ENCODE data around the gene TRIM43.
"Not testable (repeated sequence)": the region's sequence is repeated elsewhere in the genome, so short reads cannot be mapped to it uniquely, and the experiment has no call there.

Gene TRIM43

DNA sequence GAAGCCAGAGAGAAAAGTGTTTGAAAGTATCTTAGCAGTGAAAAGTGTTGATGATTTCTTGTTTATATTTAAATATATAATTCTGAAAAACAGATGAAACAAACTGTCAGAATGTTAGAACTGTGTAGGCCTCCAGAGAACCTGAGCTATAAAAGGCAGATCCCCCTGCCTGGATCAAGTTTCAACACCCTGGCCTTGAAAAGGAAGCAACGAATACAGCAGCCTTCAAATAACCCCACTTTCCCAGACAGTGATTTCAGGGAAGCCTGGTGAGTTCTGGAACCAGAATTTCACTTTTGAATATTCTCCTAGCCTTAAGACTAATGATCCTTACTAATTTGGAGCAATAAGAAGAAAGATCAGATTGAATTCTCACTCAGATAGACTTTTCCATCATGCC is 13.3 kb upstream of the TRIM43 start:
- ChIA-PET POLR2A (no interaction called here), CTCF (no interaction called here)
- Histone ChIP-seq H3K4me1 (ENCODE audit: control extremely low read depth in 1 of 4, control insufficient read depth in 4 of 4, insufficient read depth in 4 of 4, low read length in 3 of 4) (no peaks in the 10 kb centered on the region), H3K27me3 (replicated peaks in 2 of 5; ENCODE audit: control insufficient read depth in 4 of 5, insufficient read depth in 5 of 5, low read length in 4 of 5) (no peaks in the 10 kb centered on the region), H3K9me3 (ENCODE audit: control extremely low read depth in 1 of 5, control insufficient read depth in 4 of 5, insufficient read depth in 2 of 5, low read depth in 1 of 5, low read length in 4 of 5) (no peaks in the 10 kb centered on the region), H3K27ac (ENCODE audit: insufficient read depth in 1 of 2, low read depth in 1 of 2, low read length in 2 of 2, poor library complexity in 1 of 2, severe bottlenecking in 2 of 2) (no peak overlapping the region), H3K36me3 (ENCODE audit: control insufficient read depth in 4 of 4, insufficient read depth in 4 of 4, low read length in 3 of 4) (no peaks in the 10 kb centered on the region), H3K4me3 (ENCODE audit: control insufficient read depth in 1 of 7, extremely low read depth in 1 of 7, insufficient read depth in 4 of 7, low read depth in 2 of 7, low read length in 6 of 7) (no peak overlapping the region)
- DNase-seq: no peak
- 67% methylated on average over 1 of the region's 1 CpG for WGBS (ENCODE audit: insufficient coverage)

DNA sequence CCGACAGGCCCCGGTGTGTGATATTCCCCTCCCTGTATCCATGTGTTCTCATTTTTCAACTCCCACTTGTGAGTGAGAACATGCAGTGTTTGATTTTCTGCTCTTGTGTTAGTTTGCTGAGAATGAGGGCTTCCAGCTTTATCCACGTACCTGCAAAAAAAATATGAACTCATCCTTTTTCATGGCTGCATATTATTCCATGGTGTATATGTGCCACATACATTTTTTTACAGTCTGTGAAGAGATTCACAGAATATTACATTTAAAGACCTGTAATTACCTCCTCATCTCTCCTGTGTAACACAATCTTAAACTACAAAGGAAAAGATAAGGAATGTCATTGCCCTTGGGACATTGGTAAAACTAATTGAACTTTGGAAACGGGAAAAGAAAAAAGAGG is 8.3 kb upstream of the TRIM43 start:
- DNase-seq; POLR2A ChIA-PET; H3K9me3 ChIP-seq (ENCODE audit: control extremely low read depth in 1 of 5, control insufficient read depth in 4 of 5, insufficient read depth in 2 of 5, low read depth in 1 of 5, low read length in 4 of 5): not testable (repeated sequence)

DNA sequence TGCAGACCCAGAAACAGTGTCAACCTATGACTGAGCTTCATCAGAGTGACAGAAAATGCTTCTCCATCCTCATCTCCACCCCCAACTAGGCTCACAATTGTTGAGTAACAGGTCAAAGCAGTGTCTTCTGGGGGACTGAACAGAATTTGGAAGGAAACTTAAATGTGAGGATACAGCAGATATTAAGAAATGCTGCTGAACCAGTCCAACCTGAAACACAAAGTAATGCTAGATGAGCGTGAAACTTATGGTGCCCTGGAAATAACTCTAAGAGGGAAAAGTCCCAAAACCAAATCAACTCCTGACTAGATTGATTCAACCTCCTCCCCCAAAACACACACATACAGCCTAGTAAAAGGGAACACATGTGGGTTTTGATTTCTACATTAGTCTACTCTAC is 7.5 kb upstream of the TRIM43 start:
- H3K4me3 ChIP-seq (ENCODE audit: control insufficient read depth in 1 of 7, extremely low read depth in 1 of 7, insufficient read depth in 4 of 7, low read depth in 2 of 7, low read length in 6 of 7); H3K27ac ChIP-seq (ENCODE audit: insufficient read depth in 1 of 2, low read depth in 1 of 2, low read length in 2 of 2, poor library complexity in 1 of 2, severe bottlenecking in 2 of 2); POLR2A ChIA-PET; H3K4me1 ChIP-seq (ENCODE audit: control extremely low read depth in 1 of 4, control insufficient read depth in 4 of 4, insufficient read depth in 4 of 4, low read length in 3 of 4); CTCF ChIA-PET; H3K27me3 ChIP-seq (replicated peaks in 2 of 5; ENCODE audit: control insufficient read depth in 4 of 5, insufficient read depth in 5 of 5, low read length in 4 of 5); H3K9me3 ChIP-seq (ENCODE audit: control extremely low read depth in 1 of 5, control insufficient read depth in 4 of 5, insufficient read depth in 2 of 5, low read depth in 1 of 5, low read length in 4 of 5); DNase-seq; H3K36me3 ChIP-seq (ENCODE audit: control insufficient read depth in 4 of 4, insufficient read depth in 4 of 4, low read length in 3 of 4): not testable (repeated sequence)
- no CpG with 5 or more reads among the region's 1 CpG for WGBS (ENCODE audit: insufficient coverage)

More for the DNA sequence above, 8.3 kb upstream of the TRIM43 start:
- H3K27ac ChIP-seq (ENCODE audit: insufficient read depth in 1 of 2, low read depth in 1 of 2, low read length in 2 of 2, poor library complexity in 1 of 2, severe bottlenecking in 2 of 2); H3K4me3 ChIP-seq (ENCODE audit: control insufficient read depth in 1 of 7, extremely low read depth in 1 of 7, insufficient read depth in 4 of 7, low read depth in 2 of 7, low read length in 6 of 7); H3K4me1 ChIP-seq (ENCODE audit: control extremely low read depth in 1 of 4, control insufficient read depth in 4 of 4, insufficient read depth in 4 of 4, low read length in 3 of 4); H3K36me3 ChIP-seq (ENCODE audit: control insufficient read depth in 4 of 4, insufficient read depth in 4 of 4, low read length in 3 of 4); H3K27me3 ChIP-seq (replicated peaks in 2 of 5; ENCODE audit: control insufficient read depth in 4 of 5, insufficient read depth in 5 of 5, low read length in 4 of 5); CTCF ChIA-PET: not testable (repeated sequence)
- 90% methylated on average over 2 of the region's 4 CpGs for WGBS (ENCODE audit: insufficient coverage)

DNA sequence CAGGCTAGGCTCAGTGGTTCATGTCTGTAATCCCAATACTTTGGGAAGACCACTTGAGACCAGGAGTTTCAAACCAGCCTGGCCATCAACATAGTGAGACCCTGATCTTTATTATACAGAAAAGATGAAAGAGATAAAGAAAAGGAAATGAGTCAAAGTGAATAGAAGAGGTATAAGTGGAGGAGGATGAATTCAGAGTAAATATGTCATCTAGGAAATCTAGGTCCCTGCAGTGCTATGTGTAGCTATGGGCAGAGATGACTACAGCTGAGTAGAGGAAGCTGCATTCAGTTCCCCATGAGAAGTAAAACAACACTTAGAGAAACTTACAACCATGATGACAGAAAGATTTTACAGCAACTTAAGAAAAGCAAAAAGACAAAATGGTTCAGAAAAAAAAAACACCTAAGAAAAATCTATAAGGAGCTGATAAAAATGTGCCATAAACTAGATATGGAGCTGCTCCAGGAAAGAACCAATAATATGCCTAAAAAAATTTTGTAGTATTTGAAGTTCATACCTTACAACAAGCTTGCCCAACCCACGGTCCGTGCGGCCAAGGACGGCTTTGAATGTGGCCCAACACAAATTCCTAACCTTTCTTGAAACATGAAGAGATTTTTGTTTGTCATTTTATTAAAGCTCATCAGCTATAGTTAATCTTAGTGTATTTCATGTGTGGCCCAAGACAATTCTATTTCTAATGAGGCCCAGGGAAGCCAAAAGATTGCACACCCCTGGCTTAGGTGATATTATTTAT is 1.8 kb upstream of the TRIM43 start:
- H3K27ac ChIP-seq (ENCODE audit: insufficient read depth in 1 of 2, low read depth in 1 of 2, low read length in 2 of 2, poor library complexity in 1 of 2, severe bottlenecking in 2 of 2); H3K9me3 ChIP-seq (ENCODE audit: control extremely low read depth in 1 of 5, control insufficient read depth in 4 of 5, insufficient read depth in 2 of 5, low read depth in 1 of 5, low read length in 4 of 5); H3K4me3 ChIP-seq (ENCODE audit: control insufficient read depth in 1 of 7, extremely low read depth in 1 of 7, insufficient read depth in 4 of 7, low read depth in 2 of 7, low read length in 6 of 7); H3K27me3 ChIP-seq (replicated peaks in 2 of 5; ENCODE audit: control insufficient read depth in 4 of 5, insufficient read depth in 5 of 5, low read length in 4 of 5); H3K4me1 ChIP-seq (ENCODE audit: control extremely low read depth in 1 of 4, control insufficient read depth in 4 of 4, insufficient read depth in 4 of 4, low read length in 3 of 4); DNase-seq; CTCF ChIA-PET; POLR2A ChIA-PET; H3K36me3 ChIP-seq (ENCODE audit: control insufficient read depth in 4 of 4, insufficient read depth in 4 of 4, low read length in 3 of 4): not testable (repeated sequence)
- WGBS (ENCODE audit: insufficient coverage): no CpG with 5 or more reads among the region's 4 CpGs

DNA sequence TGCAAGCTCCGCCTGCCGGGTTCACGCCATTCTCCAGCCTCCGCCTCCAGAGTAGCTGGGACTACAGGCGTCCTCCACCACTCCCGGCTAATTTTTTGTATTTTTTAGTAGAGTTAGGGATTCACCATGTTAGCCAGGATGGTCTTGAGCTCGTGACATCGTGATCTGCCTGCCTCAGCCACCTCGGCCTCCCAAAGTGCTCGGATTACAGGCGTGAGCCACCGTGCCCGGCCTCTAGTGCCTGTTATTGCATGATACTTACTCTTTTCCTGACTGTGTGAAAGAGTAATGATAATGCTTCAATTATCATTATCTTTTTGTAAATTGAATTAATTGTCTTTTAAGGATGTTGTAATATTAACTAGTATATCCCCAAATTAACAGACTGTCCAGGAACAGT is 1.2 kb downstream of the TRIM43 start:
- H3K27ac ChIP-seq (ENCODE audit: insufficient read depth in 1 of 2, low read depth in 1 of 2, low read length in 2 of 2, poor library complexity in 1 of 2, severe bottlenecking in 2 of 2); H3K9me3 ChIP-seq (ENCODE audit: control extremely low read depth in 1 of 5, control insufficient read depth in 4 of 5, insufficient read depth in 2 of 5, low read depth in 1 of 5, low read length in 4 of 5); H3K36me3 ChIP-seq (ENCODE audit: control insufficient read depth in 4 of 4, insufficient read depth in 4 of 4, low read length in 3 of 4); H3K4me3 ChIP-seq (ENCODE audit: control insufficient read depth in 1 of 7, extremely low read depth in 1 of 7, insufficient read depth in 4 of 7, low read depth in 2 of 7, low read length in 6 of 7); POLR2A ChIA-PET; DNase-seq; H3K4me1 ChIP-seq (ENCODE audit: control extremely low read depth in 1 of 4, control insufficient read depth in 4 of 4, insufficient read depth in 4 of 4, low read length in 3 of 4); CTCF ChIA-PET; H3K27me3 ChIP-seq (replicated peaks in 2 of 5; ENCODE audit: control insufficient read depth in 4 of 5, insufficient read depth in 5 of 5, low read length in 4 of 5): not testable (repeated sequence)
- WGBS (ENCODE audit: insufficient coverage): 93% methylated on average over 2 of the region's 13 CpGs

DNA sequence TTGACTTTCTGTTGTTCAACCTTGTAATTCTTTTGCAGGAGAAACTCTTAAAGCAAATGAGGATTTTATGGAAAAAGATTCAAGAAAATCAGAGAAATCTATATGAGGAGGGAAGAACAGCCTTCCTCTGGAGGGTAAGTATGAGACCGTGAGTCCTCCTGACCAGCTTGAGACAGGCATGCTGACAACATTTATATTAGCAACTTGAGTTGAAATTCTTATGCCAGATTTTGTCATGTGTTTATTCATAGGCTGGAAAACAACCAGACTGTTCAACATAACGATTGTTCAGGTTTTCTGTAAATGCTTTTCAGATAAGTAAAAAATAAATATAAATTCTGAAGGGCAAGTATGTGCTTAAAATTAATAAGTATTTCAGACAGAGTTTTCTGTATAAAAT is 3.2 kb downstream of the TRIM43 start:
- H3K4me3 ChIP-seq (ENCODE audit: control insufficient read depth in 1 of 7, extremely low read depth in 1 of 7, insufficient read depth in 4 of 7, low read depth in 2 of 7, low read length in 6 of 7); POLR2A ChIA-PET; H3K36me3 ChIP-seq (ENCODE audit: control insufficient read depth in 4 of 4, insufficient read depth in 4 of 4, low read length in 3 of 4); DNase-seq; H3K4me1 ChIP-seq (ENCODE audit: control extremely low read depth in 1 of 4, control insufficient read depth in 4 of 4, insufficient read depth in 4 of 4, low read length in 3 of 4); H3K9me3 ChIP-seq (ENCODE audit: control extremely low read depth in 1 of 5, control insufficient read depth in 4 of 5, insufficient read depth in 2 of 5, low read depth in 1 of 5, low read length in 4 of 5); H3K27ac ChIP-seq (ENCODE audit: insufficient read depth in 1 of 2, low read depth in 1 of 2, low read length in 2 of 2, poor library complexity in 1 of 2, severe bottlenecking in 2 of 2); CTCF ChIA-PET; H3K27me3 ChIP-seq (replicated peaks in 2 of 5; ENCODE audit: control insufficient read depth in 4 of 5, insufficient read depth in 5 of 5, low read length in 4 of 5): not testable (repeated sequence)
- no CpG with 5 or more reads among the region's 2 CpGs for WGBS (ENCODE audit: insufficient coverage)

DNA sequence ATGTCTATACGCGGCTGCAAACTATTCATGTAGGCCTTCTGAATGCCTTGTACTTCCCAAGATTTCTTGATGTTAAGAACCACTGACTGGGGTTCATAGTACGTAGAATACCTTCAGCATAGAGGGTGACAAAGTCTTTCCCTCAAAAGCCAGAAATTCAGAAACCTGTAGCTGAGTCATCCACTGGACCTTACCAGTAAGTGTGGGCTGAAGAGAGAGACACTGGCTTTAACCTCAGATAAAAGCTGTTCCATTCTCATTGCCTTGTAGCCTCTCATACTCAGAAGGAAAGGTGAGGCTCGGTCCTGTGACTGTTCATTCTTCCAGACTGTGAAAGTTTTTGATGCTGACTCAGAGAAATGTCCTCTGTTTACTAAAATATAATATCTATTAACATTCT is 9.5 kb downstream of the TRIM43 start:
- H3K27me3 ChIP-seq (replicated peaks in 2 of 5; ENCODE audit: control insufficient read depth in 4 of 5, insufficient read depth in 5 of 5, low read length in 4 of 5); H3K4me1 ChIP-seq (ENCODE audit: control extremely low read depth in 1 of 4, control insufficient read depth in 4 of 4, insufficient read depth in 4 of 4, low read length in 3 of 4); H3K27ac ChIP-seq (ENCODE audit: insufficient read depth in 1 of 2, low read depth in 1 of 2, low read length in 2 of 2, poor library complexity in 1 of 2, severe bottlenecking in 2 of 2); H3K36me3 ChIP-seq (ENCODE audit: control insufficient read depth in 4 of 4, insufficient read depth in 4 of 4, low read length in 3 of 4); POLR2A ChIA-PET; H3K9me3 ChIP-seq (ENCODE audit: control extremely low read depth in 1 of 5, control insufficient read depth in 4 of 5, insufficient read depth in 2 of 5, low read depth in 1 of 5, low read length in 4 of 5); DNase-seq; CTCF ChIA-PET; H3K4me3 ChIP-seq (ENCODE audit: control insufficient read depth in 1 of 7, extremely low read depth in 1 of 7, insufficient read depth in 4 of 7, low read depth in 2 of 7, low read length in 6 of 7): not testable (repeated sequence)
- WGBS (ENCODE audit: insufficient coverage): no CpG with 5 or more reads among the region's 4 CpGs
